H1 (cell line): ENCODE measurements around the gene KRTAP4-1. TPM values are rescaled to one million over a fixed set of nuclear protein-coding genes. Genes with fewer than 3 reads are reported as not detected.

Experiments used
- CTCF ChIA-PET: fragments of 300-600 bp; sonication (Branson Sonifier 250); formaldehyde crosslinking; loops from one replicate; lab custom pipeline; 2021; ENCODE audit not compliant: partially characterized antibody; lab: Charles Lee
- POLR2A ChIA-PET: fragments of 300-600 bp; sonication (Branson Sonifier 250); formaldehyde crosslinking; loops from one replicate; lab custom pipeline; 2021; ENCODE audit warnings: inconsistent platforms; ENCODE audit not compliant: partially characterized antibody; lab: Charles Lee
- DNase-seq, 2 experiments: peaks; one replicate each; pipeline versions ENCODE4 v3.0.0 to v3.0.0-alpha.2; 2010 to 2022; ENCODE audit warnings: low spot score in 2 of 2, low read depth in 1 of 2, mixed read lengths in 1 of 2
- FAIRE-seq: peaks from 2 replicates; lab custom pipeline; 2011; peaks lifted over from hg19 to GRCh38; lab: Jason Lieb, UNC
- H2AFZ ChIP-seq: 2 replicates; pipeline ENCODE4 v1.8.1; 2012; ENCODE audit warnings: low read length, inconsistent platforms
- H2AK5ac ChIP-seq: 2 replicates; pipeline ENCODE4 v1.6.1; 2013; ENCODE audit warnings: low read depth, low read length
- H2BK120ac ChIP-seq: replicated peaks from 2 replicates; pipeline ENCODE3; 2013; ENCODE audit warnings: low read depth, low read length, inconsistent platforms
- H2BK12ac ChIP-seq: 2 replicates; pipeline ENCODE4 v1.6.1; 2013; ENCODE audit warnings: low read depth, low read length
- H2BK15ac ChIP-seq: 2 replicates; pipeline ENCODE4 v1.6.1; 2013; ENCODE audit warnings: low read length
- H2BK20ac ChIP-seq: 2 replicates; pipeline ENCODE4 v1.6.1; 2013; ENCODE audit warnings: low read length
- H2BK5ac ChIP-seq: 2 replicates; pipeline ENCODE4 v1.6.1; 2013; ENCODE audit warnings: low read depth, low read length
- H3K14ac ChIP-seq: 2 replicates; pipeline ENCODE4 v1.6.1; 2013; ENCODE audit warnings: inconsistent platforms; ENCODE audit not compliant: insufficient read length
- H3K18ac ChIP-seq: 2 replicates; pipeline ENCODE4 v1.6.1; 2013; ENCODE audit warnings: low read length; ENCODE audit errors: extremely low read depth
- H3K23ac ChIP-seq: 2 replicates; pipeline ENCODE4 v1.6.1; 2013; ENCODE audit warnings: inconsistent platforms; ENCODE audit not compliant: insufficient read length
- H3K23me2 ChIP-seq: 2 replicates; pipeline ENCODE4 v1.6.1; 2013; ENCODE audit warnings: low read depth, low read length
- H3K27ac ChIP-seq: 2 replicates; pipeline ENCODE4 v1.6.1; 2011; ENCODE audit warnings: low read depth, low read length, inconsistent platforms
- H3K27me3 ChIP-seq, 4 experiments: replicated peaks in 1 of 4; 1 replicate in 1 of 4; 2 replicates in 3 of 4; pipeline versions ENCODE4 v1.6.1 to v1.8.1; 2011 to 2013; ENCODE audit warnings: low read length in 3 of 4, mild to moderate bottlenecking in 3 of 4, inconsistent platforms in 2 of 4, mixed read lengths in 2 of 4, moderate library complexity in 1 of 4; ENCODE audit not compliant: control insufficient read depth in 3 of 4, insufficient read depth in 3 of 4; ENCODE audit errors: extremely low read depth in 1 of 4
- H3K36me3 ChIP-seq, 4 experiments: 2 replicates each; pipeline versions ENCODE4 v1.6.1 to v1.8.1; 2011 to 2013; ENCODE audit warnings: mild to moderate bottlenecking in 4 of 4, low read length in 3 of 4, moderate library complexity in 2 of 4, control low read depth in 1 of 4, inconsistent platforms in 1 of 4; ENCODE audit not compliant: insufficient read depth in 4 of 4, control insufficient read depth in 2 of 4
- H3K4ac ChIP-seq: replicated peaks from 2 replicates; pipeline ENCODE3; 2013; ENCODE audit warnings: low read length, low read depth, mixed read lengths, inconsistent platforms; ENCODE audit not compliant: insufficient read length
- H3K4me1 ChIP-seq, 4 experiments: replicated peaks in 1 of 4; 1 replicate in 1 of 4; 2 replicates in 3 of 4; pipeline versions ENCODE4 v1.6.1 to v1.8.1; 2011 to 2013; ENCODE audit warnings: low read length in 3 of 4, inconsistent platforms in 2 of 4, mixed read lengths in 1 of 4; ENCODE audit not compliant: insufficient read depth in 4 of 4, control insufficient read depth in 3 of 4
- H3K4me2 ChIP-seq, 2 experiments: 2 replicates each; pipeline versions ENCODE4 v1.6.1 to v1.8.1; 2011 to 2013; ENCODE audit warnings: low read depth in 2 of 2, low read length in 2 of 2, control low read depth in 1 of 2, inconsistent platforms in 1 of 2, mild to moderate bottlenecking in 1 of 2; ENCODE audit not compliant: insufficient read depth in 1 of 2
- H3K4me3 ChIP-seq, 4 experiments: fragments of 200-600, 300-600 bp in 1 of 4; sonication (generic), shearing (Covaris generic), sonication (Bioruptor Twin) in 1 of 4; 2 replicates each; pipeline versions ENCODE4 v1.5.1 to v1.8.1; 2011 to 2016; ENCODE audit warnings: low read length in 4 of 4, low read depth in 3 of 4, control low read depth in 2 of 4, inconsistent platforms in 2 of 4, mild to moderate bottlenecking in 2 of 4, mixed read lengths in 1 of 4, moderate library complexity in 1 of 4; ENCODE audit not compliant: insufficient read depth in 2 of 4; ENCODE audit errors: extremely low read depth in 1 of 4
- H3K56ac ChIP-seq: replicated peaks from 2 replicates; pipeline ENCODE3; 2013; ENCODE audit warnings: low read depth, mild to moderate bottlenecking, mixed read lengths, low read length, inconsistent platforms; ENCODE audit not compliant: insufficient read length
- H3K79me1 ChIP-seq: 2 replicates; pipeline ENCODE4 v1.6.1; 2013; ENCODE audit warnings: low read depth, low read length, control low read depth
- H3K79me2 ChIP-seq, 2 experiments: 2 replicates each; pipeline versions ENCODE4 v1.6.1 to v1.8.1; 2012 to 2013; ENCODE audit warnings: low read length in 2 of 2, mild to moderate bottlenecking in 2 of 2, inconsistent platforms in 1 of 2; ENCODE audit not compliant: insufficient read depth in 2 of 2, control insufficient read depth in 1 of 2
- H3K9ac ChIP-seq, 4 experiments: replicated peaks in 1 of 4; 1 replicate in 1 of 4; 2 replicates in 3 of 4; pipeline versions ENCODE4 v1.6.1 to v1.8.1; 2011 to 2013; ENCODE audit warnings: low read depth in 3 of 4, low read length in 3 of 4, control low read depth in 2 of 4, mild to moderate bottlenecking in 2 of 4, moderate library complexity in 2 of 4, inconsistent platforms in 1 of 4; ENCODE audit errors: extremely low read depth in 1 of 4
- H3K9me3 ChIP-seq, 2 experiments: 2 replicates each; pipeline versions ENCODE4 v1.6.1 to v1.8.1; 2012 to 2013; ENCODE audit warnings: mild to moderate bottlenecking in 2 of 2, moderate library complexity in 2 of 2, control low read depth in 1 of 2, inconsistent platforms in 1 of 2, low read depth in 1 of 2, low read length in 1 of 2, mixed read lengths in 1 of 2; ENCODE audit not compliant: insufficient read depth in 2 of 2
- H4K20me1 ChIP-seq, 2 experiments: replicated peaks in 1 of 2; 2 replicates each; pipeline versions ENCODE3 to v1.8.1; 2011 to 2013; ENCODE audit warnings: inconsistent platforms in 2 of 2, low read length in 2 of 2, mild to moderate bottlenecking in 1 of 2; ENCODE audit not compliant: insufficient read depth in 2 of 2, control insufficient read depth in 1 of 2
- H4K5ac ChIP-seq: 2 replicates; pipeline ENCODE4 v1.6.1; 2013; ENCODE audit warnings: low read length, low read depth, mixed read lengths, inconsistent platforms; ENCODE audit not compliant: insufficient read length
- H4K8ac ChIP-seq: 2 replicates; pipeline ENCODE4 v1.8.0; 2013; ENCODE audit warnings: mild to moderate bottlenecking, moderate library complexity, low read length, inconsistent platforms; ENCODE audit not compliant: insufficient read depth; ENCODE audit errors: extremely low read depth
- H4K91ac ChIP-seq: replicated peaks from 2 replicates; pipeline ENCODE3; 2013; ENCODE audit warnings: low read length, mixed read lengths, inconsistent platforms; ENCODE audit not compliant: insufficient read length
- BACH1 ChIP-seq: IDR thresholded peaks from 2 replicates; pipeline ENCODE4 v1.6.1; 2012; ENCODE audit warnings: low read length, improper control_type of control experiment
- BCL11A ChIP-seq, 2 experiments: IDR thresholded peaks; one replicate each; pipeline ENCODE4 v1.6.1; 2011; ENCODE audit warnings: low read depth in 2 of 2, low read length in 2 of 2, mild to moderate bottlenecking in 2 of 2
- CEBPB ChIP-seq: IDR thresholded peaks from 2 replicates; pipeline ENCODE4 v1.6.1; 2012; ENCODE audit warnings: low read depth, low read length
- CHD1 ChIP-seq: IDR thresholded peaks from 2 replicates; pipeline ENCODE4 v1.6.1; 2012; ENCODE audit warnings: low read depth, low read length, improper control_type of control experiment
- EZH2 ChIP-seq: fragments of 200-600 bp; sonication (generic); IDR thresholded peaks from 2 replicates; pipeline ENCODE4 v1.7.1; 2012; ENCODE audit warnings: low read depth, mild to moderate bottlenecking, moderate library complexity, low read length, inconsistent platforms; ENCODE audit not compliant: severe bottlenecking
- FOSL1 ChIP-seq: IDR thresholded peaks from 2 replicates; pipeline ENCODE4 v1.6.1; 2011; ENCODE audit warnings: mild to moderate bottlenecking, low read depth, low read length, moderate library complexity; ENCODE audit not compliant: insufficient read depth
- JUND ChIP-seq: IDR thresholded peaks from 2 replicates; pipeline ENCODE4 v1.6.1; 2011; ENCODE audit warnings: mild to moderate bottlenecking, improper control_type of control experiment, low read length
- KDM1A ChIP-seq: fragments of 200-600, 300-600 bp; sonication (generic); IDR thresholded peaks from 2 replicates; pipeline ENCODE4 v1.7.1; 2016; ENCODE audit warnings: mild to moderate bottlenecking, low read length, borderline replicate concordance
- NRF1 ChIP-seq: IDR thresholded peaks from 2 replicates; pipeline ENCODE4 v1.6.1; 2011; ENCODE audit warnings: mild to moderate bottlenecking, low read depth, low read length, improper control_type of control experiment
- RAD21 ChIP-seq, 2 experiments: IDR thresholded peaks in 1 of 2; conservative IDR thresholded peaks in 1 of 2; 2 replicates each; pipeline ENCODE4 v1.6.1; 2011; ENCODE audit warnings: low read depth in 2 of 2, low read length in 2 of 2, improper control_type of control experiment in 1 of 2, inconsistent platforms in 1 of 2, mild to moderate bottlenecking in 1 of 2, moderate library complexity in 1 of 2
- RXRA ChIP-seq: IDR thresholded peaks from 2 replicates; pipeline ENCODE4 v1.6.1; 2011; ENCODE audit warnings: low read depth, mild to moderate bottlenecking, low read length, moderate library complexity; ENCODE audit not compliant: insufficient read depth
- TAF7 ChIP-seq: optimal IDR thresholded peaks from 2 replicates; pipeline ENCODE3; 2011; ENCODE audit warnings: low read depth, mild to moderate bottlenecking, inconsistent platforms, low read length, moderate library complexity, borderline replicate concordance
- TEAD4 ChIP-seq: IDR thresholded peaks from 2 replicates; pipeline ENCODE4 v1.6.1; 2012; ENCODE audit warnings: low read depth, low read length, inconsistent platforms, mixed read lengths
- USF2 ChIP-seq: IDR thresholded peaks from 2 replicates; pipeline ENCODE4 v1.6.1; 2011; ENCODE audit warnings: low read length, improper control_type of control experiment
- WGBS, 2 experiments: shearing (Covaris generic) in 1 of 2; methylation state at CpG; one replicate each; pipeline versions ENCODE4 v1.1.6 to v1.1.7; 2013 to 2015; ENCODE audit warnings: low lambda C conversion rate in 2 of 2, mixed read lengths in 2 of 2, inconsistent platforms in 1 of 2, low coverage in 1 of 2, missing lambda C conversion rate in 1 of 2; ENCODE audit not compliant: insufficient replicate concordance in 2 of 2, insufficient coverage in 1 of 2, insufficient read length in 1 of 2; ENCODE audit errors: extremely low coverage in 1 of 2, missing lambda C conversion rate in 1 of 2; 5-methylcytosine and 5-hydroxymethylcytosine counted together
- polyA plus RNA-seq, 7 experiments: library from polyadenylated mRNA; depleted of rRNA in 3 of 7; stranded (reverse) in 5 of 7; unstranded in 2 of 7; fragments of >200 nt in 5 of 7; fragments of 200-250 nt in 2 of 7; gene quantifications; 1 replicate in 5 of 7; 2 replicates in 1 of 7; 4 replicates in 1 of 7; pipeline versions ENCODE4 v1.2.1 to v1.2.3, GENCODE V29; 2011 to 2013; ENCODE audit warnings: missing spikeins in 2 of 7, mixed read lengths in 2 of 7
- total RNA-seq: library from RNA; stranded (reverse); fragmentation: NEBNext Ultra II Directional; extraction: Animal tissue kit (Norgen Biotek cat#: 25700); gene quantifications from 2 replicates; pipeline ENCODE4 v1.2.1, GENCODE V29; 2021

Gene KRTAP4-1
- total and polyA plus RNA-seq, 2 of the 8 experiments (the other 6 are each of a cell fraction or from before 2014, with no cell fraction given): not detected

DNA sequence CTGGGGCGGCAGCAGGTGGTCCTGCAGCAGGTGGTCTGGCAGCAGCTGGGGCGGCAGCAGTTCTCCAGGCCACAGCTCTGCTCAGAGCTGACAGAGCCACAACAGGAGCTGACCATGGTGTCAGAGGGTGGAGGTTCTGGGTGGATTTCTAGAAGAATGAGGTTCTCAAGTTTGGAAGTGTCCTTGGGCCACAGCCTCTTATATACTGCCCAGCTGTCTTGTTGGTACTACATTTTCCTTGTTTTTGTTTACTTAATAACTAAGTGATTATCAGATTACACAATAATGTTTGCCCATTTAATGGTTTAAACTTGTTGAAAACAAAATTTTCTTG, 35.1 kb downstream of the KRTAP4-1 start, which contains the start of gene KRTAP4-5:
Gene KRTAP4-5 (minus strand): TSS at position 174 of the 334 bp plus-strand sequence. CDS start 58 bp downstream, at position 116.
- no peak within 1 kb of the TSS for H3K27ac ChIP-seq
- TF ChIP-seq RAD21 (IDR thresholded peaks at IDR 0.05 in 1 of 2, conservative IDR thresholded peaks at IDR 0.05 in 1 of 2; ENCODE audit: low read depth in 2 of 2, low read length in 2 of 2) (no peak), USF2 (no peak), CHD1 (no peak), FOSL1 (no peak), EZH2 (no peak), BACH1 (no peak), RXRA (no peak), JUND (no peak), CEBPB (no peak), NRF1 (no peak), BCL11A (IDR thresholded peaks at IDR 0.05; ENCODE audit: low read depth in 2 of 2, low read length in 2 of 2) (no peak), TEAD4 (no peak), TAF7 (no peak), KDM1A (no peak)

More for the DNA sequence above, 35.1 kb downstream of the KRTAP4-1 start, which contains the start of gene KRTAP4-5:
- no peak within 1 kb of the TSS for H2AFZ ChIP-seq
- no peak within 1 kb of the TSS for H2AK5ac ChIP-seq
- no peak within 1 kb of the TSS for H2BK15ac ChIP-seq
- no peak within 1 kb of the TSS for H3K4me2 ChIP-seq
- H3K4me3 ChIP-seq: no peak within 1 kb of the TSS
- no peak within 1 kb of the TSS for H3K14ac ChIP-seq
- H4K91ac ChIP-seq: no peak within 1 kb of the TSS
- no peak within 1 kb of the TSS for H2BK20ac ChIP-seq
- H3K4me1 ChIP-seq: no peaks in the 10 kb centered on the region
- 50% methylated on average over 2 of the region's 2 CpGs; no CpG with 5 or more reads in 1 of the 2 experiments for WGBS, 2 experiments
- no peak within 1 kb of the TSS for H2BK5ac ChIP-seq
- H3K79me2 ChIP-seq: no peaks in the 10 kb centered on the region
- H2BK12ac ChIP-seq: no peak within 1 kb of the TSS
- DNase-seq (no peak), FAIRE-seq (no peak)
- no peaks in the 10 kb centered on the region for H3K79me1 ChIP-seq
- no peak within 1 kb of the TSS for H3K56ac ChIP-seq
- no peaks in the 10 kb centered on the region for H4K20me1 ChIP-seq
- no peaks in the 10 kb centered on the region for H3K27me3 ChIP-seq
- H3K18ac ChIP-seq: no peak within 1 kb of the TSS
- no peaks in the 10 kb centered on the region for H3K9me3 ChIP-seq
- ChIA-PET POLR2A (no interaction called here), CTCF (interaction anchor here (0.9 kb wide), 2 partner anchors 9 to 26 kb away, joined by 3 read pairs; no protein-coding TSS in a partner anchor)
- no peak within 1 kb of the TSS for H4K5ac ChIP-seq
- no peak within 1 kb of the TSS for H3K23ac ChIP-seq
- H4K8ac ChIP-seq: no peak within 1 kb of the TSS
- H3K4ac ChIP-seq: no peak within 1 kb of the TSS
- H2BK120ac ChIP-seq: no peak within 1 kb of the TSS
- no peaks in the 10 kb centered on the region for H3K36me3 ChIP-seq
- H3K9ac ChIP-seq: no peak within 1 kb of the TSS
- peaks cover 2% of the 10 kb centered on the region; the same call in 1 of the 2 replicates for H3K23me2 ChIP-seq
